H1 (cell line): ENCODE measurements around the gene KRTAP5-1.

Experiments
- BCL11A ChIP-seq, 2 experiments: IDR thresholded peaks; one replicate each; pipeline ENCODE4 v1.6.1; 2011; ENCODE audit warnings: low read depth in 2 of 2, low read length in 2 of 2, mild to moderate bottlenecking in 2 of 2
- CBX5 ChIP-seq: fragments of 300-800, 300-1000 bp; sonication (generic); IDR thresholded peaks from 2 replicates; pipeline ENCODE4 v1.7.1; 2016; ENCODE audit warnings: antibody characterized with exemption, low read length, low read depth
- EP300 ChIP-seq, 2 experiments: IDR thresholded peaks; 1 replicate in 1 of 2; 2 replicates in 1 of 2; pipeline ENCODE4 v1.6.1; 2011 to 2012; ENCODE audit warnings: low read depth in 2 of 2, low read length in 2 of 2, mild to moderate bottlenecking in 2 of 2, borderline replicate concordance in 1 of 2, inconsistent platforms in 1 of 2, moderate library complexity in 1 of 2
- EZH2 ChIP-seq: fragments of 200-600 bp; sonication (generic); IDR thresholded peaks from 2 replicates; pipeline ENCODE4 v1.7.1; 2012; ENCODE audit warnings: low read depth, mild to moderate bottlenecking, moderate library complexity, low read length, inconsistent platforms; ENCODE audit not compliant: severe bottlenecking
- MAFK ChIP-seq: IDR thresholded peaks from 2 replicates; pipeline ENCODE4 v1.6.1; 2012; ENCODE audit warnings: low read depth, mild to moderate bottlenecking, improper control_type of control experiment, low read length
- POLR2A ChIP-seq, 2 experiments: IDR thresholded peaks; 1 replicate in 1 of 2; 2 replicates in 1 of 2; pipeline ENCODE4 v1.6.1; 2011; ENCODE audit warnings: low read depth in 2 of 2, low read length in 2 of 2, mild to moderate bottlenecking in 2 of 2; ENCODE audit errors: control extremely low read depth in 1 of 2
- POLR2AphosphoS5 ChIP-seq: IDR thresholded peaks from 2 replicates; pipeline ENCODE4 v1.6.1; 2011; ENCODE audit warnings: low read depth, low read length
- YY1 ChIP-seq: IDR thresholded peaks from 2 replicates; pipeline ENCODE4 v1.6.1; 2011; ENCODE audit warnings: low read depth, mild to moderate bottlenecking, low read length
- TF ChIP-seq, protein P1 (sequence below), 3 experiments: IDR thresholded peaks; 1 replicate in 2 of 3; 2 replicates in 1 of 3; pipeline versions ENCODE4 v1.5.1 to v1.6.1; 2011; ENCODE audit warnings: low read length in 3 of 3, mild to moderate bottlenecking in 3 of 3, inconsistent platforms in 2 of 3, low read depth in 1 of 3, moderate library complexity in 1 of 3; ENCODE audit not compliant: insufficient read depth in 1 of 3; ENCODE audit errors: control extremely low read depth in 1 of 3

DNA sequence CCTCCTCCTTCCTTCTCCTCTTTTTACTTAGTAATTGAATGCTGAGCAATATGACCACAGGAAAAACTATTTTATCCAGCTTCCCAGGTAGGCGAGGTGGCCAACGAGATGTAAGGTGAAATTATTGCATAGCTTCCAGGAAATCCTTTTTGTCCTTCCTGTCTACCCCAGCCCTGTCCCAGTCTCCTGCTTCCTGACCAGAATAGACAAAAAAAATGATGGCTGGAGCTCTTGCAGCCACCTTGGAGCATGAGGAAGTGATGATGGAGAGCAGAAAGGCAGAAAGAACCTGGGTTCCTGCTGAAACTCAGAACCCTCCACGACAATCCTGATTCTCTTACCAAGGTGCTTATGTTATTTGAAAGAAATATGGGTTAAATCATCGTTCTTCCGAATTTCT, 46.9 kb downstream of the KRTAP5-1 start:
- TF ChIP-seq, protein P1, sequence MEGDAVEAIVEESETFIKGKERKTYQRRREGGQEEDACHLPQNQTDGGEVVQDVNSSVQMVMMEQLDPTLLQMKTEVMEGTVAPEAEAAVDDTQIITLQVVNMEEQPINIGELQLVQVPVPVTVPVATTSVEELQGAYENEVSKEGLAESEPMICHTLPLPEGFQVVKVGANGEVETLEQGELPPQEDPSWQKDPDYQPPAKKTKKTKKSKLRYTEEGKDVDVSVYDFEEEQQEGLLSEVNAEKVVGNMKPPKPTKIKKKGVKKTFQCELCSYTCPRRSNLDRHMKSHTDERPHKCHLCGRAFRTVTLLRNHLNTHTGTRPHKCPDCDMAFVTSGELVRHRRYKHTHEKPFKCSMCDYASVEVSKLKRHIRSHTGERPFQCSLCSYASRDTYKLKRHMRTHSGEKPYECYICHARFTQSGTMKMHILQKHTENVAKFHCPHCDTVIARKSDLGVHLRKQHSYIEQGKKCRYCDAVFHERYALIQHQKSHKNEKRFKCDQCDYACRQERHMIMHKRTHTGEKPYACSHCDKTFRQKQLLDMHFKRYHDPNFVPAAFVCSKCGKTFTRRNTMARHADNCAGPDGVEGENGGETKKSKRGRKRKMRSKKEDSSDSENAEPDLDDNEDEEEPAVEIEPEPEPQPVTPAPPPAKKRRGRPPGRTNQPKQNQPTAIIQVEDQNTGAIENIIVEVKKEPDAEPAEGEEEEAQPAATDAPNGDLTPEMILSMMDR (IDR thresholded peaks at IDR 0.05; ENCODE audit: control extremely low read depth in 1 of 3, insufficient read depth in 1 of 3, low read depth in 1 of 3, low read length in 3 of 3): no peak
- no peak for TF ChIP-seq POLR2A (IDR thresholded peaks at IDR 0.05; ENCODE audit: control extremely low read depth in 1 of 2, low read depth in 2 of 2, low read length in 2 of 2)
- TF ChIP-seq EZH2: no peak
- no peak for TF ChIP-seq YY1
- no peak for TF ChIP-seq EP300 (IDR thresholded peaks at IDR 0.05; ENCODE audit: borderline replicate concordance in 1 of 2, low read depth in 2 of 2, low read length in 2 of 2)
- TF ChIP-seq POLR2AphosphoS5: no peak
- no peak for TF ChIP-seq BCL11A (IDR thresholded peaks at IDR 0.05; ENCODE audit: low read depth in 2 of 2, low read length in 2 of 2)
- TF ChIP-seq CBX5: no peak
- no peak for TF ChIP-seq MAFK
